ENCODE results near the gene PI4K2A.

DNA sequence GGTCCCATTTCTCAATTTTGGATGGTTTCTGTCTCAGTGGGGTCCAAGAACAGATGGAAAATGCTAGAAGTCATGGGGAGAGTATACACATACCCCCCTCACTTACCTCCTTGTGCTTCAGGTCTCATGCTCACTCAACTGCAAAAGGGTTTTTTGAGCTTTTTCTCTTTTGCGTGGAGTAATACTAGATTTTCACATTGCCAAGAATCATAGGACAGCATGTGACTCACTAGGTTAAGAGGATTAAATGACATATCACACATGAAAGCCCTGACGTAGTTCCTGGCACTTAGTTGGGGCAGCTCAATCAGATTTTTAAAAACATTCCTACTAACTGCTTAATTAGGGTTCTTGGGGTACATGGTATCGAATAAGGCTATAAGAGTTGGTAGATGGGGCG, 4.5 kb downstream of the PI4K2A start:
- TF ChIP-seq POLR2A (IDR thresholded peaks at IDR 0.05; ENCODE audit: extremely low read depth, insufficient read length): no peak
- TF ChIP-seq, protein P1, sequence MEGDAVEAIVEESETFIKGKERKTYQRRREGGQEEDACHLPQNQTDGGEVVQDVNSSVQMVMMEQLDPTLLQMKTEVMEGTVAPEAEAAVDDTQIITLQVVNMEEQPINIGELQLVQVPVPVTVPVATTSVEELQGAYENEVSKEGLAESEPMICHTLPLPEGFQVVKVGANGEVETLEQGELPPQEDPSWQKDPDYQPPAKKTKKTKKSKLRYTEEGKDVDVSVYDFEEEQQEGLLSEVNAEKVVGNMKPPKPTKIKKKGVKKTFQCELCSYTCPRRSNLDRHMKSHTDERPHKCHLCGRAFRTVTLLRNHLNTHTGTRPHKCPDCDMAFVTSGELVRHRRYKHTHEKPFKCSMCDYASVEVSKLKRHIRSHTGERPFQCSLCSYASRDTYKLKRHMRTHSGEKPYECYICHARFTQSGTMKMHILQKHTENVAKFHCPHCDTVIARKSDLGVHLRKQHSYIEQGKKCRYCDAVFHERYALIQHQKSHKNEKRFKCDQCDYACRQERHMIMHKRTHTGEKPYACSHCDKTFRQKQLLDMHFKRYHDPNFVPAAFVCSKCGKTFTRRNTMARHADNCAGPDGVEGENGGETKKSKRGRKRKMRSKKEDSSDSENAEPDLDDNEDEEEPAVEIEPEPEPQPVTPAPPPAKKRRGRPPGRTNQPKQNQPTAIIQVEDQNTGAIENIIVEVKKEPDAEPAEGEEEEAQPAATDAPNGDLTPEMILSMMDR (IDR thresholded peaks at IDR 0.05; ENCODE audit: low read depth, low read length): no peak
- TF ChIP-seq, protein P2, sequence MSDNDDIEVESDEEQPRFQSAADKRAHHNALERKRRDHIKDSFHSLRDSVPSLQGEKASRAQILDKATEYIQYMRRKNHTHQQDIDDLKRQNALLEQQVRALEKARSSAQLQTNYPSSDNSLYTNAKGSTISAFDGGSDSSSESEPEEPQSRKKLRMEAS (IDR thresholded peaks at IDR 0.05; ENCODE audit: low read depth, low read length): no peak
- TF ChIP-seq MYC (IDR thresholded peaks at IDR 0.05; ENCODE audit: low read depth, low read length): no peak

All from NB4 (cell line).